Body of pancreas (tissue), 4 donors: ENCODE data around the gene MRO. TPM values are rescaled to one million over a fixed set of nuclear protein-coding genes. Genes with fewer than 3 reads are reported as not detected.

Source experiments
- ATAC-seq: fragments of 150-250 bp; one replicate; pipeline ENCODE4 v1.9.1; 2016
- DNase-seq, 4 donors: peaks; one replicate each; pipeline ENCODE4 v3.0.0-alpha.2; 2019
- H3K27ac ChIP-seq, 4 donors: fragments of 200-600 bp; sonication (generic); 1 replicate in 3 of 4; 2 replicates in 1 of 4; pipeline versions ENCODE4 v1.5.1 to v1.6.1; 2016 to 2019; ENCODE audit warnings: mild to moderate bottlenecking in 1 of 4, mixed read lengths in 1 of 4, moderate library complexity in 1 of 4
- H3K27me3 ChIP-seq, 2 donors: fragments of 200-600 bp; sonication (generic); one replicate each; pipeline ENCODE4 v1.6.0; 2016; ENCODE audit warnings: mild to moderate bottlenecking in 1 of 2
- H3K36me3 ChIP-seq, 2 donors: fragments of 200-600 bp; sonication (generic); replicated peaks in 1 of 2; 2 replicates each; pipeline ENCODE4 v1.5.1; 2016; ENCODE audit warnings: low read depth in 2 of 2; ENCODE audit not compliant: insufficient read depth in 1 of 2
- H3K4me1 ChIP-seq: fragments of 200-600 bp; sonication (generic); one replicate; pipeline ENCODE4 v1.6.0; 2016
- H3K4me3 ChIP-seq, 2 donors: fragments of 200-600 bp; sonication (generic); 1 replicate in 1 of 2; 2 replicates in 1 of 2; pipeline ENCODE4 v1.5.1; 2016 to 2019
- H3K9me3 ChIP-seq, 3 donors: fragments of 200-600 bp; sonication (generic); 1 replicate in 2 of 3; 2 replicates in 1 of 3; pipeline ENCODE4 v1.5.1; 2016
- CTCF ChIP-seq, 7 experiments: fragments of 450-650 bp in 4 of 7; fragments of 200-600 bp in 3 of 7; sonication (generic) in 3 of 7; IDR thresholded peaks; one replicate each; pipeline ENCODE4 v1.5.1; 2016 to 2019; ENCODE audit warnings: antibody characterized with exemption in 7 of 7
- POLR2A ChIP-seq, 3 donors: fragments of 450-650 bp; IDR thresholded peaks; one replicate each; pipeline ENCODE4 v1.6.1; 2016; ENCODE audit warnings: antibody characterized with exemption in 3 of 3, mild to moderate bottlenecking in 2 of 3
- WGBS, 2 donors: methylation state at CpG; one replicate each; pipeline ENCODE4 v1.1.5; 2017; 5-methylcytosine and 5-hydroxymethylcytosine counted together
- intact Hi-C: fragments of 100-400 bp; cut with DNase I; formaldehyde crosslinking; loops from one replicate; pipeline ENCODE4 v1.15.1; 2023
- total RNA-seq, 2 donors: library from RNA; depleted of rRNA; stranded (reverse); fragments of >200 nt; gene quantifications; one replicate each; pipeline ENCODE4 v1.1.0, GENCODE V29; 2016

MRO gene
- total RNA-seq, 2 donors from 2014 or later = 0.26 to 0.66 TPM

GRCh38 chr18:50802141-50802540 is 17.7 kb downstream of the MRO start:
- WGBS, 2 donors = 33 to 37% methylated on average over 3 of the region's 3 CpGs
- TF ChIP-seq CTCF (IDR thresholded peaks at IDR 0.05) = no peak
- no peak for TF ChIP-seq POLR2A (IDR thresholded peaks at IDR 0.05)
- Histone ChIP-seq H3K36me3 (no peaks in the 10 kb centered on the region), H3K9me3 (no peaks in the 10 kb centered on the region), H3K27me3 (no peaks in the 10 kb centered on the region), H3K4me3 (no peak overlapping the region), H3K27ac (peak overlapping the region in 2 of 4 donors; percentile 54 to 61), H3K4me1 (peaks cover 57% of the 10 kb centered on the region)
- intact Hi-C loops = no loop called here
- ATAC-seq (peak; percentile 50), DNase-seq (peak; percentile 27 to 72 (median 46))

GRCh38 chr18:50797142-50797541 is 22.7 kb downstream of the MRO start:
- Histone ChIP-seq H3K4me1 (peaks cover 62% of the 10 kb centered on the region), H3K27me3 (no peaks in the 10 kb centered on the region), H3K36me3 (no peaks in the 10 kb centered on the region), H3K27ac (peak overlapping the region; percentile 28 to 93 (median 84)), H3K9me3 (no peaks in the 10 kb centered on the region), H3K4me3 (no peak overlapping the region)
- DNase-seq (peak; percentile 60 to 90 (median 77)), ATAC-seq (peak; percentile 78)
- WGBS, 2 donors = 19 to 21% methylated on average over 7 of the region's 7 CpGs
- TF ChIP-seq POLR2A (IDR thresholded peaks at IDR 0.05) (peak in 2 of 3 donors; percentile 52 to 54), CTCF (IDR thresholded peaks at IDR 0.05) (no peak)
- intact Hi-C loops = no loop called here

GRCh38 chr18:50796495-50796894 is 23.3 kb downstream of the MRO start:
- peak; percentile 35 to 81 (median 52) for DNase-seq
- intact Hi-C loops = no loop called here
- WGBS, 2 donors = 13 to 26% methylated on average over 2 of the region's 2 CpGs
- H3K4me1 ChIP-seq = peaks cover 69% of the 10 kb centered on the region
- TF ChIP-seq POLR2A (IDR thresholded peaks at IDR 0.05) = no peak
- no peak for TF ChIP-seq CTCF (IDR thresholded peaks at IDR 0.05)
- H3K9me3 ChIP-seq = no peaks in the 10 kb centered on the region
- peak; percentile 68 for ATAC-seq
- H3K27ac ChIP-seq = peak overlapping the region; percentile 28 to 93 (median 84)
- no peak overlapping the region for H3K4me3 ChIP-seq
- H3K36me3 ChIP-seq = no peaks in the 10 kb centered on the region
- no peaks in the 10 kb centered on the region for H3K27me3 ChIP-seq

- Histone ChIP-seq H3K27me3 (no peaks in the 10 kb centered on the region), H3K36me3 (no peaks in the 10 kb centered on the region), H3K4me1 (peaks cover 72% of the 10 kb centered on the region), H3K4me3 (no peak overlapping the region), H3K27ac (peak overlapping the region; percentile 66 to 93 (median 80)), H3K9me3 (no peaks in the 10 kb centered on the region)
- intact Hi-C loops = no loop called here
- DNase-seq = peak in 1 of 4 donors; percentile 44
- 18 to 22% methylated on average over 10 of the region's 10 CpGs for WGBS, 2 donors
- ATAC-seq = peak; percentile 62
- TF ChIP-seq CTCF (IDR thresholded peaks at IDR 0.05) (no peak), POLR2A (IDR thresholded peaks at IDR 0.05) (peak in 2 of 3 donors; percentile 24 to 46)
Observed at GRCh38 chr18:50793641-50794565, 25.9 kb downstream of the MRO start.
